Panc1 (cell line): ENCODE data around the gene DOCK3. TPM values are rescaled to one million over a fixed set of nuclear protein-coding genes. Genes with fewer than 3 reads are reported as not detected.

Source experiments
- ATAC-seq: fragments of 200-7000 bp; cut with Tn5 transposase; 2 replicates; pipeline ENCODE4 v1.9.1; 2020; ENCODE audit warnings: mild to moderate bottlenecking, moderate library complexity
- BruUV-seq: library from RNA; stranded (reverse); fragments of 400-500 nt; replicated peaks from 2 replicates; lab custom pipeline; 2021; lab: Mats Ljungman, UMichigan
- CTCF ChIA-PET: fragments of 300-600 bp; sonication (Branson Sonifier 250); formaldehyde crosslinking; loops from one replicate; lab custom pipeline; 2022; ENCODE audit warnings: antibody characterized with exemption; lab: Charles Lee
- POLR2A ChIA-PET: fragments of 300-600 bp; sonication (Branson Sonifier 250); formaldehyde crosslinking; loops from one replicate; lab custom pipeline; 2022; ENCODE audit warnings: antibody characterized with exemption; lab: Charles Lee
- DNase-seq: peaks from one replicate; pipeline ENCODE4 v3.0.0-alpha.2; 2010; ENCODE audit warnings: low read depth, low spot score
- H3K27ac ChIP-seq: 2 replicates; pipeline ENCODE4 v1.5.1; 2011; ENCODE audit warnings: mild to moderate bottlenecking, low read length, inconsistent platforms
- H3K27me3 ChIP-seq: fragments of 200-500 bp; sonication (Bioruptor generic); 2 replicates; pipeline ENCODE4 v1.6.0; 2014; ENCODE audit warnings: low read length, inconsistent platforms; ENCODE audit not compliant: control insufficient read depth, insufficient read depth
- H3K36me3 ChIP-seq: fragments of 200-500 bp; sonication (Bioruptor generic); 2 replicates; pipeline ENCODE4 v1.5.1; 2014; ENCODE audit warnings: inconsistent platforms, mild to moderate bottlenecking, low read length, moderate library complexity; ENCODE audit not compliant: control insufficient read depth, insufficient read depth
- H3K4me1 ChIP-seq: 2 replicates; pipeline ENCODE4 v1.5.1; 2011; ENCODE audit warnings: inconsistent platforms, mild to moderate bottlenecking, low read length, moderate library complexity; ENCODE audit not compliant: control insufficient read depth, insufficient read depth
- H3K4me3 ChIP-seq, 2 experiments: 2 replicates each; pipeline ENCODE4 v1.5.1; 2011 to 2012; ENCODE audit warnings: low read depth in 2 of 2, low read length in 2 of 2, mild to moderate bottlenecking in 2 of 2, inconsistent platforms in 1 of 2, moderate library complexity in 1 of 2
- H3K9me3 ChIP-seq: fragments of 200-500 bp; sonication (Bioruptor generic); 2 replicates; pipeline ENCODE4 v1.5.1; 2014; ENCODE audit warnings: low read depth, mild to moderate bottlenecking, inconsistent platforms, low read length, moderate library complexity; ENCODE audit not compliant: control insufficient read depth, insufficient read depth
- CTCF ChIP-seq: fragments of 450-650 bp; IDR thresholded peaks from 2 replicates; pipeline ENCODE4 v1.5.1; 2017; ENCODE audit warnings: mild to moderate bottlenecking
- POLR2AphosphoS5 ChIP-seq: IDR thresholded peaks from 2 replicates; pipeline ENCODE4 v1.6.1; 2012; ENCODE audit warnings: mild to moderate bottlenecking, low read depth, low read length, moderate library complexity
- REST ChIP-seq, 2 experiments: IDR thresholded peaks; 2 replicates each; pipeline ENCODE4 v1.6.1; 2011 to 2012; ENCODE audit warnings: low read depth in 2 of 2, control low read depth in 1 of 2, low read length in 1 of 2, mild to moderate bottlenecking in 1 of 2, moderate library complexity in 1 of 2; ENCODE audit not compliant: insufficient read depth in 1 of 2
- SIN3A ChIP-seq: IDR thresholded peaks from 2 replicates; pipeline ENCODE4 v1.6.1; 2012; ENCODE audit warnings: low read depth, mild to moderate bottlenecking, low read length, moderate library complexity, borderline replicate concordance; ENCODE audit not compliant: insufficient read depth
- TCF7L2 ChIP-seq: IDR thresholded peaks from 2 replicates; pipeline ENCODE4 v1.6.1; 2011; ENCODE audit warnings: mild to moderate bottlenecking, low read depth, low read length, inconsistent platforms
- in situ Hi-C: cut with HindIII; loops from 2 replicates; pipeline ENCODE4 v1.10.0; 2016; ENCODE audit warnings: low sequenced_read_pairs, low pct_unique_long_range_greater_than_20kb
- intact Hi-C: fragments of 100-400 bp; cut with micrococcal nuclease; formaldehyde crosslinking; loops from one replicate; pipeline ENCODE4 v1.10.0; 2022; ENCODE audit not compliant: unreplicated experiment
- total RNA-seq: library from RNA; stranded (reverse); gene quantifications from one replicate; pipeline ENCODE4 v1.2.1, GENCODE V29; 2021; ENCODE audit not compliant: unreplicated experiment

DOCK3 gene
- total RNA-seq, 1 experiment from 2014 or later, result 0.21 TPM

DNA sequence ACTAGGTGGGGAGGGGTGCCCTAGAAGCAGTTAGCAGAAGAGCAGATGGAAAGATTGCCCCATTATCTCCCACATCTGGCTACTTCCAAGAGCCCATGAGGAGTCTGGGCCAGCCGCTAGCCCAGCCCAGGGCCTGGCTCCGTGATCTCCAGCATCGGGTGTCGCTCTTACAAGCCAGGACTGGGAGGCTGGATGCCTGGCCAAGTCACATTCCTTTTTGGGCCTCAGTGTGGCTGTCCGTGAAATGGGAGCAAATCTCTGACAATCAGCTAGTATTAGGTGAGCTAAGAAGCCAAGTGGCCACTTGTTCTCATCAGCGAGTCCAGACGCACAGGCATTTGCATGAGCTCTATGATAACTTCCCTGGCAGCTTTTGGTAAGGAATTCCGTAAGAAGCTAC lies 23.3 kb upstream of the DOCK3 start:
- no peak for ATAC-seq
- ChIA-PET POLR2A (interaction anchor here (0.6 kb wide), 1 partner anchor 430 kb away, joined by 3 read pairs; no protein-coding TSS in a partner anchor), CTCF (no interaction called here)

GRCh38 chr3:50651920-50652529 lies 22.7 kb upstream of the DOCK3 start:
- in situ Hi-C loops (no loop called here), intact Hi-C loops (loop anchor here (5.0 kb wide), 1 partner anchor 35 kb away; the partner anchor contains the start of gene MAPKAPK3)
- ATAC-seq, result no peak
- no TSS peak for BruUV-seq
- H3K4me1 ChIP-seq, result no peaks in the 10 kb centered on the region
- POLR2A ChIA-PET, result no interaction called here
- no peaks in the 10 kb centered on the region for H3K27me3 ChIP-seq
- no peak for TF ChIP-seq CTCF
- no peak for TF ChIP-seq REST (IDR thresholded peaks at IDR 0.05; ENCODE audit: insufficient read depth in 1 of 2, low read depth in 2 of 2, low read length in 1 of 2)
- TF ChIP-seq POLR2AphosphoS5, result no peak
- no peak for TF ChIP-seq SIN3A
- no peak for TF ChIP-seq TCF7L2
- H3K9me3 ChIP-seq, result no peaks in the 10 kb centered on the region
- H3K27ac ChIP-seq, result no peak overlapping the region
- no peaks in the 10 kb centered on the region for H3K36me3 ChIP-seq
- CTCF ChIA-PET, result interaction anchor here (1.0 to 1.4 kb wide), 2 partner anchors 33 to 36 kb away, joined by 5 to 8 read pairs; no protein-coding TSS in a partner anchor
- no peak overlapping the region for H3K4me3 ChIP-seq
- DNase-seq, result no peak

More for the DNA sequence above, 23.3 kb upstream of the DOCK3 start:
- Histone ChIP-seq H3K36me3 (no peaks in the 10 kb centered on the region), H3K4me3 (no peak overlapping the region), H3K27ac (no peak overlapping the region), H3K9me3 (no peaks in the 10 kb centered on the region), H3K4me1 (no peaks in the 10 kb centered on the region), H3K27me3 (no peaks in the 10 kb centered on the region)
- in situ Hi-C loops (no loop called here), intact Hi-C loops (loop anchor here (5.0 kb wide), 1 partner anchor 34 kb away; the partner anchor contains the start of gene MAPKAPK3)
- BruUV-seq, result no TSS peak
- no peak for DNase-seq
- TF ChIP-seq TCF7L2, result no peak
- TF ChIP-seq REST (IDR thresholded peaks at IDR 0.05; ENCODE audit: insufficient read depth in 1 of 2, low read depth in 2 of 2, low read length in 1 of 2), result no peak
- no peak for TF ChIP-seq CTCF
- TF ChIP-seq SIN3A, result no peak
- TF ChIP-seq POLR2AphosphoS5, result no peak
